Right lobe of liver (tissue), 4 donors: Measurements from ENCODE around the gene LYRM1.

Experiments
- CTCF ChIP-seq, 4 donors: fragments of 200-600 bp in 3 of 4; fragments of 450-650 bp in 1 of 4; IDR thresholded peaks; one replicate each; pipeline versions ENCODE4 v1.5.1 to v1.8.0; 2016 to 2022; ENCODE audit warnings: antibody characterized with exemption in 4 of 4, mild to moderate bottlenecking in 2 of 4
- POLR2A ChIP-seq: fragments of 450-650 bp; IDR thresholded peaks from one replicate; pipeline ENCODE4 v1.6.1; 2017; ENCODE audit warnings: antibody characterized with exemption, mild to moderate bottlenecking
- donor health status: DM: no; HTN: no; CAD: no.
- donor health status: DM: no; HTN: no; CAD: no.
- donor health status: DM: no; HTN: yes; CAD: no.

GRCh38 chr16:20871258-20871657 is 29.3 kb upstream of the LYRM1 start:
- no peak for TF ChIP-seq CTCF (IDR thresholded peaks at IDR 0.05)
- TF ChIP-seq POLR2A = no peak
